Ramos (cell line): ENCODE data around the gene CXCL17.
"Not testable (repeated sequence)": the region's sequence is repeated elsewhere in the genome, so short reads cannot be mapped to it uniquely, and the experiment has no call there.

ENCODE experiments used
- in situ Hi-C: fragments of 300-500 bp; cut with MboI; formaldehyde crosslinking; loops from one replicate; pipeline ENCODE4 v1.14.3; 2022; ENCODE audit warnings: low sequenced_read_pairs; ENCODE audit not compliant: unreplicated experiment

CXCL17 gene

GRCh38 chr19:42466521-42467182, 23.9 kb upstream of the CXCL17 start:
- in situ Hi-C loops: no loop called here

- in situ Hi-C loops: no loop called here
Measured at GRCh38 chr19:42465827-42466280, 23.1 kb upstream of the CXCL17 start.

GRCh38 chr19:42461700-42462324, 19.1 kb upstream of the CXCL17 start:
- in situ Hi-C loops: no loop called here

GRCh38 chr19:42461231-42461630, 18.5 kb upstream of the CXCL17 start:
- in situ Hi-C loops: not testable (repeated sequence)

GRCh38 chr19:42459926-42460325, 17.2 kb upstream of the CXCL17 start:
- in situ Hi-C loops: no loop called here

- in situ Hi-C loops: no loop called here
Measured at GRCh38 chr19:42455621-42456081, 12.9 kb upstream of the CXCL17 start.

GRCh38 chr19:42455086-42455485, 12.3 kb upstream of the CXCL17 start:
- in situ Hi-C loops: no loop called here

- in situ Hi-C loops: loop anchor here (5.0 kb wide), 1 partner anchor 75 kb away; the partner anchor contains the start of gene CEACAM1
Measured at GRCh38 chr19:42452590-42452989, 9.8 kb upstream of the CXCL17 start.

- in situ Hi-C loops: loop anchor here (5.0 kb wide), 1 partner anchor 77 kb away; the partner anchor contains the start of gene CEACAM1
Measured at GRCh38 chr19:42450314-42450934, 7.7 kb upstream of the CXCL17 start.

- in situ Hi-C loops: not testable (repeated sequence)
Measured at GRCh38 chr19:42448306-42448705, 5.6 kb upstream of the CXCL17 start.

GRCh38 chr19:42445948-42446347, 3.2 kb upstream of the CXCL17 start:
- in situ Hi-C loops: no loop called here

- in situ Hi-C loops: no loop called here
Measured at GRCh38 chr19:42443944-42444398, 1.2 kb upstream of the CXCL17 start.

GRCh38 chr19:42441049-42441445, 1.7 kb downstream of the CXCL17 start:
- in situ Hi-C loops: no loop called here

GRCh38 chr19:42440357-42441048, 2.2 kb downstream of the CXCL17 start:
- in situ Hi-C loops: no loop called here

GRCh38 chr19:42436006-42436405, 6.7 kb downstream of the CXCL17 start:
- in situ Hi-C loops: no loop called here

- in situ Hi-C loops: no loop called here
Measured at GRCh38 chr19:42435316-42435715, 7.4 kb downstream of the CXCL17 start.

GRCh38 chr19:42433503-42434260, 9.1 kb downstream of the CXCL17 start:
- in situ Hi-C loops: no loop called here

GRCh38 chr19:42431486-42431885, 11.3 kb downstream of the CXCL17 start:
- in situ Hi-C loops: no loop called here

GRCh38 chr19:42428676-42429075, 14.1 kb downstream of the CXCL17 start:
- in situ Hi-C loops: no loop called here

- in situ Hi-C loops: no loop called here
Measured at GRCh38 chr19:42427313-42427712, 15.4 kb downstream of the CXCL17 start, which contains the start of gene LIPE. TSS of gene LIPE (minus strand) at chr19:42427388. CDS start at chr19:42427149, 239 bp downstream.
